Smooth muscle cell of the pulmonary artery (primary cell): ENCODE results near the gene CES4A. TPM values are rescaled to one million over a fixed set of nuclear protein-coding genes. Genes with fewer than 3 reads are reported as not detected.

Experiments used
- total RNA-seq: library from RNA; depleted of rRNA; stranded (reverse); fragments of >200 nt; gene quantifications from 2 replicates; pipeline ENCODE4 v1.2.3, GENCODE V29; 2014

The CES4A gene
- 0.99 and 1.8 TPM in 2 replicates for total RNA-seq

DNA sequence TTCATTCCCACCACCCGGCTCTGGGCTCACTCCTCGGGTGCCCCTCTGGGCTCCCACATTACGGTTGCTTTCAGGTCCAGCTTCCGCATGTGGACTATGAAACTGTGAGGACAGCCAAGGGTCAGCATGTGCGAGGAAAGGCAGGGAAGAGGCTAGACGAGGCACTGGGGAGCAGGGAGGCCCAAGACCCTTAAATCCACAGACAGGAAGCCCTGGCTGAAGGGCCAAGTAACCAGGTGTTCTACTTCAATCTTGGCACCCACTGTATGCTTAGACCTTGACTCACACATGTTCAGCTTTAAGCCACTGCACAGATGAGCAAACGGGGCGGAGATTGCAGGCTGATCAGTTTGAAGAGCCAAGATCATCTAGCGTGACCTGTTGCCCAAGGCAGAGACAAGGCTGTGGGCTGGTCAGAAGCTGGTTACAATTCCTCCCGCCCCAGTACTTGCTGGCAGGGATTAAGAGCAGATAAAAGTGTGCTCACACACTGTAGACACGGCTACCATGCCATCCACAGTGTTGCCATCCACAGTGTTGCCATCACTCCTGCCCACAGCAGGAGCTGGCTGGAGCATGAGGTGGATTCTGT lies at the start of gene CES4A:
CES4A (plus strand) TSS at position 393 of the 592 bp plus-strand sequence; CDS start at position 577, 184 bp downstream.

DNA sequence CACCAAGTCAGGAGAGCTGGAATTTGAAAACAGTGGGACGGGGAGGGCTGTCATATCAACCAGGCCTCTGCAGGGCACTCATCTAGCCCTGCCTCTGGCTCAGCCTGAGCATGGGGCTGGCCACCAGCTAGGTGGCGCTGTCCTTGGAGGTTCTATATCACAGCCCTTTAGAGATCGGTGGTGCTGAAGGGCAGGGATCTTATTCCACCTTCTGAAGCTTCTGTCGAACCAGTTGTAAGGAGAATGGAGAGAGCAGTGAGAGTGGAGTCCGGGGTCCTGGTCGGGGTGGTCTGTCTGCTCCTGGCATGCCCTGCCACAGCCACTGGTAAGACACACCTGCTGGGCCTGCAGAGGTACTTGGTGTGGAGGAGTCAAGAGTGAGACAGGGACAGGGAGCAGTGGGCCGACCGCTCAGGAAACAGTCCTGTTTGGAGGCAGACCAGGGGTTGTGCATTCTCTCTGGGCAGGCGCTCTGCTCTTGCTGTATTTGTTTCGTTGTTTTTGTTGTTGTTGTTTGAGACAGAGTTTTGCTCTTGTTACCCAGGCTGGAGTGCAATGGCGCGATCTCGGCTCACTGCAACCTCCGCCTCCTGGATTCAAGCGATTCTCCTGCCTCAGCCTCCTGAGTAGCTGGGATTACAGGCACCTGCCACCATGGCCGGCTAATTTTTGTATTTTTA lies 27.2 kb upstream of the CES4A start, which contains the start of gene CES3:
CES3 (plus strand) TSS at position 202 of the 680 bp plus-strand sequence; CDS start at position 244, 42 bp downstream.

DNA sequence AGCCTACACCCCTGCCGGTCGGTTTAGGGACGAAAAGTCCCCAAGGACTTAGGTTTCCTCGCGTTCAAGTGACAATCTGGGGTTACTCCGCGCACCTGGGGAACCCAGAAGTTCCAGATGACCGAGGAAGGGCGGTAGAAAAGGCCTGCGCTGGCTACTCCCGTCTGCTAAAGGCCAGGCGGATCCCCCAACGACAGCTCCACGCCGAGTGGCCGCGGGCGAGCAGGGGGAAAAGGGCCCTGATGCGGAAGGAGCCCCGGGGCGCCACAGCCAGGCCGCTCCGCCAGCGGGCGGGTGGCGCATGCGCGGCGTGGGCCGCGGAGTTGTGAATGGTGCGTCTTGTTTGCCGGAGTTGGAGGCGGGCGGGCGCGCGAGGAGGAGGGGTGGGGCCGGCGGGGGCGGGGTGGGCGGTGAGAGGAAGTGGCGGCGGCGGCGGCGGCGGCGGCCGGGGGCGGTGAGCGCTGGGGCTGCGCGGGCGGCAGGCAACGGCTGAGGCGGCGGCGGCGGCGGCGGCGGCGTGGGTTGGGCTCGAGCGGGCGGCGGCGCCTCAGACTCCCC lies 40.4 kb downstream of the CES4A start, which contains the start of gene CBFB:
CBFB (plus strand) TSS at position 454 of the 558 bp plus-strand sequence. CDS start 259 bp downstream, outside the sequence.

Other genes with a start within 250 kb of the CES4A start
- 165 and 178 TPM in 2 replicates for gene DYNC1LI2, start 237.0 kb upstream of the CES4A start, total RNA-seq
- 0.07 TPM in 1 of 2 replicates, not detected in the other for gene TERB1, start 187.0 kb upstream of the CES4A start, total RNA-seq
- gene NAE1, start 157.6 kb upstream of the CES4A start, total RNA-seq = 44.5 and 47.8 TPM in 2 replicates
- gene CA7, start 144.2 kb upstream of the CES4A start, total RNA-seq = not detected in 2 replicates
- gene PDP2, start 108.1 kb upstream of the CES4A start, total RNA-seq = 11.4 and 17.6 TPM in 2 replicates
- not detected in 2 replicates for gene CDH16, start 69.7 kb upstream of the CES4A start, total RNA-seq
- 14.9 and 36.8 TPM in 2 replicates for gene RRAD, start 63.1 kb upstream of the CES4A start, total RNA-seq
- gene CIAO2B, start 54.2 kb upstream of the CES4A start, total RNA-seq = 125 and 137 TPM in 2 replicates
- gene CES2, start 53.1 kb upstream of the CES4A start, total RNA-seq = 31.9 and 35.9 TPM in 2 replicates
- gene CES3, start 27.3 kb upstream of the CES4A start, total RNA-seq = 0.39 and 1.2 TPM in 2 replicates
- gene CBFB, start 40.6 kb downstream of the CES4A start, total RNA-seq = 57.0 and 57.7 TPM in 2 replicates
- gene PHAF1, start 121.4 kb downstream of the CES4A start, total RNA-seq = 20.0 and 22.0 TPM in 2 replicates
- gene B3GNT9, start 162.4 kb downstream of the CES4A start, total RNA-seq = 47.2 and 55.1 TPM in 2 replicates
- 18.2 and 18.9 TPM in 2 replicates for gene TRADD, start 171.3 kb downstream of the CES4A start, total RNA-seq
- gene FBXL8, start 171.4 kb downstream of the CES4A start, total RNA-seq = 11.9 and 12.8 TPM in 2 replicates
- 12.1 and 23.0 TPM in 2 replicates for gene HSF4, start 176.2 kb downstream of the CES4A start, total RNA-seq
- gene NOL3, start 181.9 kb downstream of the CES4A start, total RNA-seq = 42.4 and 43.0 TPM in 2 replicates
- 16.9 and 20.5 TPM in 2 replicates for gene MATCAP1, start 195.4 kb downstream of the CES4A start, total RNA-seq
- 0.13 TPM in 1 of 2 replicates, not detected in the other for gene EXOC3L1, start 201.5 kb downstream of the CES4A start, total RNA-seq
- gene E2F4, start 203.6 kb downstream of the CES4A start, total RNA-seq = 44.6 and 64.7 TPM in 2 replicates
- gene ELMO3, start 210.5 kb downstream of the CES4A start, total RNA-seq = 0.26 and 0.76 TPM in 2 replicates
- 25.4 and 28.7 TPM in 2 replicates for gene TMEM208, start 238.5 kb downstream of the CES4A start, total RNA-seq